IPS DF 6.9 (cell line): ENCODE measurements around the gene CENPC.
"Not testable (repeated sequence)": the region's sequence is repeated elsewhere in the genome, so short reads cannot be mapped to it uniquely, and the experiment has no call there.

Experiments
- DNase-seq: peaks from one replicate; pipeline ENCODE4 v3.0.0-alpha.2; 2013; ENCODE audit warnings: low read depth, low spot score
- H3K27ac ChIP-seq: one replicate; pipeline ENCODE4 v1.5.1; 2013; ENCODE audit warnings: low read length, control low read depth
- H3K27me3 ChIP-seq: 2 replicates; pipeline ENCODE4 v1.6.1; 2013; ENCODE audit warnings: mild to moderate bottlenecking, low read length; ENCODE audit not compliant: control insufficient read depth, insufficient read depth
- H3K36me3 ChIP-seq: 2 replicates; pipeline ENCODE4 v1.6.1; 2013; ENCODE audit warnings: low read length; ENCODE audit not compliant: control insufficient read depth, insufficient read depth
- H3K4me1 ChIP-seq: 2 replicates; pipeline ENCODE4 v1.6.1; 2013; ENCODE audit warnings: low read length; ENCODE audit not compliant: control insufficient read depth, insufficient read depth
- H3K4me3 ChIP-seq: 2 replicates; pipeline ENCODE4 v1.5.1; 2013; ENCODE audit warnings: mild to moderate bottlenecking, low read length
- H3K9me3 ChIP-seq: 2 replicates; pipeline ENCODE4 v1.6.1; 2013; ENCODE audit warnings: low read length, inconsistent platforms; ENCODE audit not compliant: control insufficient read depth, insufficient read depth
- WGBS: extraction: QIAGEN DNeasy Blood & Tissue Kit; methylation state at CpG from one replicate; pipeline ENCODE4 v1.1.7; 2013; ENCODE audit warnings: mixed read lengths, missing lambda C conversion rate; ENCODE audit not compliant: insufficient read length, insufficient coverage; 5-methylcytosine and 5-hydroxymethylcytosine counted together

Gene CENPC

GRCh38 chr4:67451464-67451863 is 93.8 kb downstream of the CENPC start:
- Histone ChIP-seq H3K4me3 (no peak overlapping the region), H3K27ac (no peak overlapping the region), H3K36me3 (no peaks in the 10 kb centered on the region), H3K4me1 (no peaks in the 10 kb centered on the region), H3K9me3 (no peaks in the 10 kb centered on the region), H3K27me3 (no peaks in the 10 kb centered on the region)
- no peak for DNase-seq
- WGBS = no CpG with 5 or more reads among the region's 6 CpGs

- Histone ChIP-seq H3K27ac (no peak overlapping the region), H3K36me3 (no peaks in the 10 kb centered on the region), H3K27me3 (no peaks in the 10 kb centered on the region), H3K4me3 (no peak overlapping the region), H3K9me3 (no peaks in the 10 kb centered on the region), H3K4me1 (no peaks in the 10 kb centered on the region)
- no peak for DNase-seq
These were observed 96.7 kb downstream of the CENPC start for GRCh38 chr4:67448621-67449020.

GRCh38 chr4:67447873-67448272 is 97.4 kb downstream of the CENPC start:
- H3K9me3 ChIP-seq = no peaks in the 10 kb centered on the region
- WGBS = no CpG with 5 or more reads among the region's 1 CpG
- no peaks in the 10 kb centered on the region for H3K36me3 ChIP-seq
- H3K27me3 ChIP-seq = no peaks in the 10 kb centered on the region
- no peak for DNase-seq
- H3K4me3 ChIP-seq = no peak overlapping the region
- no peak overlapping the region for H3K27ac ChIP-seq
- H3K4me1 ChIP-seq = no peaks in the 10 kb centered on the region

GRCh38 chr4:67446811-67447210 is 98.5 kb downstream of the CENPC start:
- no peak overlapping the region for H3K4me3 ChIP-seq
- no CpG with 5 or more reads among the region's 1 CpG for WGBS
- H3K36me3 ChIP-seq = no peaks in the 10 kb centered on the region
- DNase-seq = no peak
- no peaks in the 10 kb centered on the region for H3K27me3 ChIP-seq
- no peak overlapping the region for H3K27ac ChIP-seq
- no peaks in the 10 kb centered on the region for H3K9me3 ChIP-seq
- no peaks in the 10 kb centered on the region for H3K4me1 ChIP-seq

GRCh38 chr4:67445881-67446280 is 99.4 kb downstream of the CENPC start:
- not testable (repeated sequence) for H3K4me1 ChIP-seq, H3K27ac ChIP-seq, DNase-seq, H3K36me3 ChIP-seq, H3K4me3 ChIP-seq, H3K27me3 ChIP-seq, H3K9me3 ChIP-seq
- no CpG with 5 or more reads among the region's 25 CpGs for WGBS

GRCh38 chr4:67438975-67439374 is 106.3 kb downstream of the CENPC start:
- WGBS = no CpG with 5 or more reads among the region's 4 CpGs
- Histone ChIP-seq H3K27me3 (no peaks in the 10 kb centered on the region), H3K36me3 (no peaks in the 10 kb centered on the region), H3K4me3 (no peak overlapping the region), H3K4me1 (no peaks in the 10 kb centered on the region), H3K27ac (no peak overlapping the region), H3K9me3 (no peaks in the 10 kb centered on the region)
- no peak for DNase-seq

- H3K27ac ChIP-seq = no peak overlapping the region
These were observed 107.2 kb downstream of the CENPC start for GRCh38 chr4:67437974-67438713.

GRCh38 chr4:67436742-67437141 is 108.6 kb downstream of the CENPC start:
- no CpG with 5 or more reads among the region's 2 CpGs for WGBS
- Histone ChIP-seq H3K27me3 (no peaks in the 10 kb centered on the region), H3K4me1 (no peaks in the 10 kb centered on the region), H3K36me3 (no peaks in the 10 kb centered on the region), H3K4me3 (no peak overlapping the region), H3K9me3 (no peaks in the 10 kb centered on the region), H3K27ac (no peak overlapping the region)
- no peak for DNase-seq

More at GRCh38 chr4:67437974-67438713, 107.2 kb downstream of the CENPC start:
- no peak overlapping the region for H3K4me3 ChIP-seq
- H3K27me3 ChIP-seq = no peaks in the 10 kb centered on the region
- no peaks in the 10 kb centered on the region for H3K4me1 ChIP-seq
- WGBS = no CpG with 5 or more reads among the region's 2 CpGs
- no peak for DNase-seq
- no peaks in the 10 kb centered on the region for H3K36me3 ChIP-seq
- no peaks in the 10 kb centered on the region for H3K9me3 ChIP-seq

- no peak for DNase-seq
- Histone ChIP-seq H3K27me3 (no peaks in the 10 kb centered on the region), H3K36me3 (no peaks in the 10 kb centered on the region), H3K4me1 (no peaks in the 10 kb centered on the region), H3K9me3 (no peaks in the 10 kb centered on the region), H3K27ac (no peak overlapping the region), H3K4me3 (no peak overlapping the region)
- no CpG with 5 or more reads among the region's 1 CpG for WGBS
These were observed 114.3 kb downstream of the CENPC start for GRCh38 chr4:67430989-67431388.

GRCh38 chr4:67428819-67429218 is 116.5 kb downstream of the CENPC start:
- H3K9me3 ChIP-seq = no peaks in the 10 kb centered on the region
- H3K36me3 ChIP-seq = no peaks in the 10 kb centered on the region
- no peak overlapping the region for H3K4me3 ChIP-seq
- DNase-seq = no peak
- H3K27ac ChIP-seq = no peak overlapping the region
- WGBS = no CpG with 5 or more reads among the region's 2 CpGs
- no peaks in the 10 kb centered on the region for H3K27me3 ChIP-seq
- no peaks in the 10 kb centered on the region for H3K4me1 ChIP-seq
